GM18511 (cell line): ENCODE measurements around the gene PALD1.

ENCODE experiments used
- ATAC-seq: cut with Tn5 transposase; IDR thresholded peaks from one replicate; pipeline ENCODE4 v1.9.1; 2021; ENCODE audit warnings: mild to moderate bottlenecking, moderate library complexity; ENCODE audit not compliant: unreplicated experiment

Gene PALD1

GRCh38 chr10:70587045-70587658, 108.6 kb downstream of the PALD1 start:
- ATAC-seq = peak; percentile 68

DNA sequence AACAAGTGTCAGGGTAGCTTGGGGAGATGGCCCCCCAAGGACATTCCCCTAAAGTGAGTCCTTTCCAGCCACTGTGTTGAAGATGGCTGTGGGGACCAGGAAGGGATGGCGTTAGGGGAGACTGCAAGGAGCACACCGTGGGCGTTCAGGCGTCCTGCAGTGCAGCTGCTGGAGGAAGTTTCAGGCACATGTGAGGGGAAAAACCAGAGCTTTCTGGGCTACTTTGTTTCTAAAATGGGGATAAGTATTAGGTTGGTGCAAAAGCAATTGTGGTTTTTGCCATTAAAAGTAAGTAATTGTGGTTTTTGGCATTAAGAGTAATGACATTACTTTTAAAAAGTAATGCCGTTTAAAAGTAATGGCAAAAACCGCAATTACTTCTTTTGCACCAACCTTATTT, 109.7 kb downstream of the PALD1 start:
- ATAC-seq = no peak

DNA sequence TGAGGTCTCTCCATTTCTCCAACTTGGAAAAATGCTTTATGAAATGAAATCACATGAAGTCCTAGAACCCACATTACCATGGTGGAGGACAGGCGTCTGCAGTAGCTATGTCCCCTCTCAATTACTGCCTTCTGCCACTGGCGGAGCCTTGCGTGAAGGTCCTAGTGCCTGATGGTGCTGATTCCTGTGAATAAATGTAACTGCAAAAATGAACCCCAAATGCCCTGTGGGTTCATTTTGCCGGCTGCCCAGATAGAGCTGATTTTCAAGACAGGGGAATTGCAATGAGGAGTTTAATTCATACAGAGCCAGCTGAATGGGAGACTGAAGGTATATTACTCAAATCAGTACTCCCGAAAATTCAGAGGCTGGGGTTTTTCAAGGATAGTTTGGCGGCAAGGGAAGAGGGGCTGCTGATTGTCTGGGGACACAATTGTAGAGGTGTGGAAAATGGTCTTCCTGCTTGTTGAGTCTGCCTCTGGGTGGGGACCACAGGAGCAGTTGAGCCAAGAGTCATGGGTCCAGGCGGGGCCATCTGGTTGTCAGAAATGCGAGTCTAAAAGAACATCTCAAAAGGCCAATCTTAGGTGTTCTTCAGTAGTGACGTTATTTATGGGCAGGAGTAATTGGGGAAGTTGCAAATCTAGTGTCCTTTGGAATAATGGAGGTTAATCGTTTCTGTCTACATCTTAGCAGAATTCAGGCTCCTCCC, 110.4 kb downstream of the PALD1 start:
- ATAC-seq = no peak

DNA sequence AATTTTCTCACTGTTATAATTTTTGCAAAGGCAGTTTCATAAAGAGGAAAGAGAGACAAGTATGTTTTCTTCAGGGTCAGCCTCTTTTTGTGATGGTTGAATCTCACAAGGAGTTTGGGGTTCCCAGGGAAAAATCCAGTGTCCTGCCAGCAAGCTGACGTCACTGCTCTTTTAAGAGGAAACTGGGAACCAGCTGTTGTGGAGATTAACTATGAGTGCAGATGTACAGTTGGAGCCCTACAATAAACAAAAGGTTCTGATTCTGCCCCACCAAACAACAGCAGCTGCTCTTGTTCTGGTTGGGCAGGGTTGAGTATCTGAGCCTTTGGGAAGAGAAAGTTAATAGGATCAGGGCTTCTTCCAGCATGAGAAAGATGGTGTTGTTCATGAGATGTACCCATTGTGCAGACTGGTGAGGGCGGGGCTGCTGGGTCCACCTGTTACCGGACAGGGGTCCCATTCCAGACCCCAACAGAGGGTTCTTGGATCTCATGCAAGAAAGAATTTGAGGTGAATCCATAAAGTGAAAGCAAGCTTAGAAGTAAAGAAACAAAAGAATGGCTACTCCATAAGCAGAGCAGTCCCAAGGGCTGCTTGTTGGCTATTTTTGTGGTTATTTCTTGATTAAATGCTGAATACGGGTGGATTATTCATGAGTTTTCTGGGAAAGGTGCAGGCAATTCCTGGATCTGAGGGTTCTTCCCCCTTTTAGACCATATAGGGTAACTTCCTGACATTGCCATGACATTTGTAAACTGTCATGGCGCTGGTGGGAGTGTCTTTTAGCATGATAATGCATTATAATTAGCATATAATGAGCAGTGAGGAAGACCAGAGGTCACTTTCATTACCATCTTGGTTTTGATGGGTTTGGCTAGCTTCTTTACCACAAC, 111.4 kb downstream of the PALD1 start:
- no peak for ATAC-seq

- ATAC-seq = no peak
Measured at GRCh38 chr10:70590655-70591416, 112.3 kb downstream of the PALD1 start.

GRCh38 chr10:70592186-70592735, 113.7 kb downstream of the PALD1 start:
- ATAC-seq = no peak

GRCh38 chr10:70592746-70593512, 114.4 kb downstream of the PALD1 start:
- no peak for ATAC-seq

- no peak for ATAC-seq
Measured at GRCh38 chr10:70593513-70593890, 114.9 kb downstream of the PALD1 start.

GRCh38 chr10:70594161-70594560, 115.6 kb downstream of the PALD1 start:
- ATAC-seq = no peak

DNA sequence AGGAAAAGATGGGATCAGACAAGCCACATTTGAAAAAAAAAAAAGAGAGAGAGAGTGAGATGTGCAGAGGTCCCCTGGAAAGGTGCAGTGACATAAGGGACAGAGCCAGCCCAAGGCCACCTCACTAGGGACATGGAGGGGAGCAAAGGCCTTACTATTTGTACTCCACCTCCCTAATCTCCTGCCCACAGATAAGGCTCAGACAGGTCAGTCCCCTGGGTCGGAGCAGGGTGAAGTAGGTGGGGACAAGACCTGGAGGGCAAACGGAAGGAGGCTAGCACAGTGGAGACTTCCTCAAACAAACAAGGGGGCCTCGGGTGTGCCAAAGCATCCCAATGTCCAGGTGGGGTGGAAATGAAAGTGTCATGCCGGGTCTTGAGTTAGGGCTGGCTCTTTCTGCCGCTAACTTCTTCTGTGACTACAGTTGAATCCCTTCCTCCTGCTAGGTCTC, 117.0 kb downstream of the PALD1 start:
- no peak for ATAC-seq

DNA sequence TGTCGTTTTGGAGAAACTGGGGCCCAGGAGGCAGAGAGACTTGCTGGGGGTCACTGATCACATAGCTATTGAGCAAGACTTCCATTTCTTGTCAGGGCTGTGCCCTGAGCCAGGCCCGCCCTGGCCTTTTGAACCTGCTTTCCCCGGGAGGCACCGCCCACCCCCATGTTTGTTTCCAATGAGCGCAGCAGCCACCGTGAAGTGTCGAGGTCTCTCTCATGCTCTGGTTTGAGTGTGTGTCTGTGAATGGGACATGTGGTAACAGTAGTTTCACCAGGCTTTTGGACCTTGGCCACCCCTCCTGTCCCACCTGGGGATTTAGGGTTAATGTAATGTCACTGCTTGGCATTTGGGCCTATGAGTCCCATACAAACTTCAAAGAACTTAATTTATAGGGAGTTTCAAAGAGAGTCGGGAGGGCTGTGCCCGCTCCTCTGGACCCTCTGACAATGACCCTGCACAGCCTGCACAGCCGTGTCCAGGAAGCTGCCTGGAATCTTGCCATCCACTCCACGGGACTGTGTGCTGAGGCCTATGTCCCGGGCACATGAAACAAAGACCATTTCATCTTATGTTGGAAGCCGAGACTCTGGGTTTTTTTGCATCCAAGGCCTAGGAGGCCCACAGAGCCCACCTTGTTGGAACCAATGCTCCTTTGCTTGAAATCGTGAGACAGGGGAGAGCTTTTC, 117.7 kb downstream of the PALD1 start:
- ATAC-seq = no peak

- ATAC-seq = no peak
Measured at GRCh38 chr10:70596860-70597809, 118.6 kb downstream of the PALD1 start.

DNA sequence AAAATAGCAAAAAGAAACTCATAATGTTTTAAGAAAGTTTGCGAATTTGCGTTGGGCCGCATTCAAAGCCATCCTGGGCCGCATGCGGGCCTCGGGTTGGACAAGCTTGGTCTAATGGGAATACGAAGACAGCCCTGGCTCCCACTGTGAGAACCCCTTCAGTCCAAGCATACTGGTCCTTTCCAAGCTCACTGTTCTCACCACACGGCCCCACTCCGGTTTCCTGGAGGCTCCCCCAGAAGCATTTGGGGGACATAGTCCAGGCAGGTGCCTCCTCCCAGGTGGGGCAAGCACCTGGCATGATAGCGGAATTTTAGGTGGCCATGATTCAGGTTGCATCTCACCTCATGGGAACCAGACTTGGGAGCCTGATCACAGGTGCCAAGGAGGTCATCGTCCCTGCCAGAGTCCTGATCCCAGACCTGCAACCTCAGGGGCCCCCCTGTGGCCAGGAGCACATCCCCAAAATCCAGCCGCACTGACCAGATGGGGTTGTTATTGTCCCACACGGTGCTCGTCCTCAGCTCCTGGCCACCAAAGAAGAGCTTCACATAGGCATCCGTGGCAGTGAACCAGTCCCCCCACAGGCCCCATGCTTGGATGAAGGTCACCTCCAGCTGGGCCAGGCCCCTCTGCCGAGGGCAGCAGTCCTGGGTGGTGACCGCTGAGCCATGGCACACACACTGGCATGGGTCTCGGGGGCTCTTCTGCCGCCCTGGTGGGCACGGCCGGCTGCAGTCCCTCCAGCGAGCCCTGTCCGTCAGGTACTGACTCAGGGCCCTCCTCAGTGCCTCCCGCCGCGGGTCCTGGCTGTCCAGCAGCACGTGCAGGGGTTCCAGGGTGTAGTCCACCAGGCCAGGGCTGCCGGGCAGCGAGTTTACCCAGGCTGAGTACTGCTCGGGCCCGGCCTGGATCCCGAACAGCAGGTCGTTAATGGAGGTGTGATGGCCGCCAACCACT, 119.6 kb downstream of the PALD1 start:
- ATAC-seq = no peak

GRCh38 chr10:70598857-70599295, 120.3 kb downstream of the PALD1 start:
- no peak for ATAC-seq

- no peak for ATAC-seq
Measured at GRCh38 chr10:70599319-70599718, 120.8 kb downstream of the PALD1 start.

DNA sequence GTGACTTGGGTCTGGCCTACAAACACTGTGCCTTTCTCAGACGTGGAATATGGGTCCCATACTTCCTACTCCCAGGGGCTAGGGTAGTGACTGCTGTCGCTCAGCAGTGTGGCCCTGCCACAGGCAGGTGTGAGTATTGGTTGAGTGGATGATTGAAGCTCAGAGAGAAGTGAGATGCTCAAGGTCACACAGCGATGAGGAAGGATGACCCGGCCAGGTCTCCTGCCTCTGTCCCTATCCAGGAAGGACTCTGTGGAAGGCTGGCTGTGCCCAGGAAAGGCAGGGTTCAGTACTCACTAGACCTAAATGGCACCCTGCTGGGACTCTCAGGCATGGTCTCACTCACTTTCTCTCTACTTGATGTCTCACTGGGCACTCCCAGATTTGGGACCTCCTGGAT, 121.2 kb downstream of the PALD1 start:
- no peak for ATAC-seq
